Activated CD8-positive, alpha-beta T cell treated with anti-CD3 and anti-CD28 coated beads for 36 hours (primary cell): ENCODE results near the gene SUB1. TPM values are rescaled to one million over a fixed set of nuclear protein-coding genes. Genes with fewer than 3 reads are reported as not detected.
A peak's percentile ranks its signal among the peaks of the same experiment; 100 is the strongest.

Experiments used
- ATAC-seq: fragments of 200-7000 bp; cut with Tn5 transposase; one replicate; pipeline ENCODE4 v1.10.0; 2021; ENCODE audit warnings: mild to moderate bottlenecking, moderate library complexity
- CTCF ChIA-PET: fragments of 350-600 bp; sonication (Branson Sonifier 250); formaldehyde crosslinking; loops from one replicate; lab custom pipeline; 2021; ENCODE audit warnings: antibody characterized with exemption; lab: Charles Lee
- POLR2A ChIA-PET: fragments of 350-600 bp; sonication (Branson Sonifier 250); formaldehyde crosslinking; loops from one replicate; lab custom pipeline; 2021; ENCODE audit warnings: antibody characterized with exemption; lab: Charles Lee
- DNase-seq: peaks from one replicate; pipeline ENCODE4 v3.0.0-alpha.2; 2020
- H3K27ac Mint-ChIP-seq: one replicate; pipeline ENCODE4 v1.8.0; 2021; ENCODE audit warnings: mild to moderate bottlenecking, mixed read lengths
- H3K27me3 Mint-ChIP-seq: one replicate; pipeline ENCODE4 v1.8.0; 2021; ENCODE audit warnings: mixed read lengths
- H3K36me3 Mint-ChIP-seq: one replicate; pipeline ENCODE4 v1.8.0; 2021; ENCODE audit warnings: low read depth, mixed read lengths
- H3K4me1 Mint-ChIP-seq: one replicate; pipeline ENCODE4 v1.8.0; 2021; ENCODE audit warnings: low read depth, mixed read lengths
- H3K4me3 Mint-ChIP-seq: one replicate; pipeline ENCODE4 v1.8.0; 2021; ENCODE audit warnings: mild to moderate bottlenecking, moderate library complexity, mixed read lengths
- H3K9me3 Mint-ChIP-seq: one replicate; pipeline ENCODE4 v1.8.0; 2021; ENCODE audit warnings: mixed read lengths
- intact Hi-C: fragments of 100-400 bp; cut with micrococcal nuclease; formaldehyde crosslinking; loops from one replicate; pipeline ENCODE4 v1.10.0; 2022
- total RNA-seq, 2 experiments: library from RNA; stranded (reverse); gene quantifications; one replicate each; pipeline ENCODE4 v1.2.3, GENCODE V29; 2021
- TF ChIP-seq, protein P1 (sequence below): fragments of 200-600 bp; IDR thresholded peaks from one replicate; pipeline ENCODE4 v1.8.0; 2022; ENCODE audit warnings: antibody characterized with exemption, mild to moderate bottlenecking

The SUB1 gene
- total RNA-seq, 2 experiments from 2014 or later = 403 to 431 TPM

DNA sequence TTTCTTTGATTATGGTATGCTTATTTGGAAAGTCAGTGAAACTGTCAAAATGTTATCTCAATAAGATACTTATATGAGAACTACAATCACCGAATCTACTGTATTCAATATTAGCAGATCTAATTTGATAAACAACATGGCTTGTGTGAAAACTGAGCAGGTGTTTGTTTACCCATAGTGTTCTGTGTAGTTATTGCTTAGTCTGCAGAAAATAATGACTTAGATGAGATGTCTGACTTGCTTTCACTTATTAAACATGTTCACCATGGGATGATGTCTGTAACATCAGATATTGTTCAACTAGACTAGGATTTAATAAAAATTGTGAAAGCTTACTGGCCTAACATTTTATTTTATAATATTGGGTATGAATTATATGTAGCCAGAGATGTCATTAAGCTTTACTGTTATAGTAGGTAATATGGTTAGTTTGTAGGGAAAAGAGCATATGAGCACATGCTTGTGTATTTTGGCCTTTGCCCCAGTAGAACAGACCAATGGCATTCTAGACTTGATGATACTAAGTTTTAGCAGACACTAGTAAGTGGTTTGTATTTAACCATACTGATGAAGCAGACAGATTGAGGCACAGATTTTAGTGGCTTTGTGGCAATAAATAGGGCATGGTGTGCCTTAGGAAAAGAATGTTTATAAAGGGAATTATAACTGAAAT lies 16.4 kb downstream of the SUB1 start:
- DNase-seq = no peak
- no peaks in the 10 kb centered on the region for H3K9me3 Mint-ChIP-seq
- no peak overlapping the region for H3K4me3 Mint-ChIP-seq
- intact Hi-C loops = no loop called here
- ChIA-PET POLR2A (no interaction called here), CTCF (interaction anchor here (1.8 to 2.1 kb wide), 2 partner anchors 11 to 12 kb away, joined by 6 to 9 read pairs; no protein-coding TSS in a partner anchor)
- TF ChIP-seq, protein P1, sequence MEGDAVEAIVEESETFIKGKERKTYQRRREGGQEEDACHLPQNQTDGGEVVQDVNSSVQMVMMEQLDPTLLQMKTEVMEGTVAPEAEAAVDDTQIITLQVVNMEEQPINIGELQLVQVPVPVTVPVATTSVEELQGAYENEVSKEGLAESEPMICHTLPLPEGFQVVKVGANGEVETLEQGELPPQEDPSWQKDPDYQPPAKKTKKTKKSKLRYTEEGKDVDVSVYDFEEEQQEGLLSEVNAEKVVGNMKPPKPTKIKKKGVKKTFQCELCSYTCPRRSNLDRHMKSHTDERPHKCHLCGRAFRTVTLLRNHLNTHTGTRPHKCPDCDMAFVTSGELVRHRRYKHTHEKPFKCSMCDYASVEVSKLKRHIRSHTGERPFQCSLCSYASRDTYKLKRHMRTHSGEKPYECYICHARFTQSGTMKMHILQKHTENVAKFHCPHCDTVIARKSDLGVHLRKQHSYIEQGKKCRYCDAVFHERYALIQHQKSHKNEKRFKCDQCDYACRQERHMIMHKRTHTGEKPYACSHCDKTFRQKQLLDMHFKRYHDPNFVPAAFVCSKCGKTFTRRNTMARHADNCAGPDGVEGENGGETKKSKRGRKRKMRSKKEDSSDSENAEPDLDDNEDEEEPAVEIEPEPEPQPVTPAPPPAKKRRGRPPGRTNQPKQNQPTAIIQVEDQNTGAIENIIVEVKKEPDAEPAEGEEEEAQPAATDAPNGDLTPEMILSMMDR = no peak
- peaks cover 25% of the 10 kb centered on the region for H3K4me1 Mint-ChIP-seq
- H3K36me3 Mint-ChIP-seq = peaks cover 56% of the 10 kb centered on the region
- peak overlapping the region; percentile 70 for H3K27ac Mint-ChIP-seq
- ATAC-seq = no peak
- H3K27me3 Mint-ChIP-seq = no peaks in the 10 kb centered on the region

DNA sequence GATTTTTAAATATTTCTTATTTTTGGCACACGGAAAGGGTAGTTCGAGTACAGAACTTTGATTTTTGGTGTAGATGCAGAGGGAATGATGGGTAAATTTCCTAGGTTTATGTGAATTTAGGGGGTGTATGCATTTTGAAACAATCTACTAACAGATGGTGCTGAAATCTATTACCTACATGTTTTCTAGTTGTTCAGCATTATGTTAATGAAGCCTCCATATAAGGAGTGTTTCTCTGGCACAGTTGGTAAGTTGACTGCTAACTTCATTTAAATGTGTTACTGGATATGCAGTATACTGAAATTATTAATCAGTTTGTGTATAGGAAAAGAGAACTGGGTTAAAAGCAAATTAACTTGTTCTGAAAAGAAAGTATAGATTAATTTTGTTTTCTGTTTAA lies 17.5 kb downstream of the SUB1 start:
- ChIA-PET CTCF (interaction anchor here (2.1 kb wide), 1 partner anchor 10 kb away, joined by 6 read pairs; no protein-coding TSS in a partner anchor), POLR2A (no interaction called here)
- ATAC-seq = no peak
- Mint-ChIP-seq H3K4me1 (peaks cover 17% of the 10 kb centered on the region), H3K27me3 (no peaks in the 10 kb centered on the region), H3K9me3 (no peaks in the 10 kb centered on the region), H3K4me3 (no peak overlapping the region), H3K36me3 (peaks cover 48% of the 10 kb centered on the region), H3K27ac (peak overlapping the region; percentile 27)
- no peak for DNase-seq
- intact Hi-C loops = no loop called here
- TF ChIP-seq, protein P1 = no peak

DNA sequence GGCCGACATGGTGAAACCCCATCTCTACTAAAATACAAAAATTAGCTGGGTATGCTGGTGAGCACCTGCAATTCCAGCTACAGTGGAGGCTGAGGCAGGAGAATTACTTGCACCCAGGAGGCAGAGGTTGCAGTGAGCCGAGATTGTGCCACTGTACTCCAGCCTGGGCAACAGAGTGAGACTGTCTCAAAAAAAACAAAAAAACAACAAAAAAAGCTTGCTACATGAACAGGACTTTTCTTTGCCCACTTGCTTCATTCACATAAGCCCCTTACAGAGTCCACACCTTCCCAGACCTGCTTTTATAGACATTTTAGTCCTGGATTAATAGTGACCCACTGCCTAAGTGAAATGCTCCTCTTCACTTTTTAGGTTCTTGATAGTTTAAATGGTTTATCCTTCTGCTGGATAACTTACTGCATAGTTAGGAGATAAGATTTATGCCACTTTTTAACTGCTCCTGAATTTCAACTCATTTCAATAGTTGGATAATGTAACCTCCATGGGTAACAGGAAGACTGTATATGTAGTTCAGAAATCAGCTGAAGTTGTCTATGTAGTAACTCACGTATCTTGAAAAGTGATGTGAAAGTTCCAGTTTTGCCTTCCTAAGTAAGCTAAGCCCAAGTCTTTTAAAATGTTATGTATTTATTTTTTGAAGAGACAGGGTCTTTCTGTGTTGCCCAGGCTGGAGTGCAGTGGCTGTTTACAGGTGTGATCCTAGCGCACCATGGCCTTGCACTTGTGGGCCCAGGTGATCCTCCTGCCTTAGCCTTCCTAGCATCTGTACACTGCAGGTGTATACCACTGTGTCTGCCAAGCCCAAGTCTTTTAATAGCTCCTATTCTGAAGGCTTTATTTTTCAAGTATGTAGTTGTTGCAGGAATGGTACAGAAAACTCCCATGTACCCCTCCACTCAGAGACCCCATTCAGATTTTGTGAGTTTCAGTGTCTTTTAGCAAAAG lies 19.7 kb downstream of the SUB1 start:
- TF ChIP-seq, protein P1 = no peak
- no peaks in the 10 kb centered on the region for H3K27me3 Mint-ChIP-seq
- H3K27ac Mint-ChIP-seq = peak overlapping the region; percentile 27
- peaks cover 39% of the 10 kb centered on the region for H3K36me3 Mint-ChIP-seq
- POLR2A ChIA-PET = interaction anchor here (0.9 kb wide), 1 partner anchor 14 kb away, joined by 3 read pairs; no protein-coding TSS in a partner anchor
- CTCF ChIA-PET = interaction anchor here (1.3 to 1.8 kb wide), 2 partner anchors 15 to 115 kb away, joined by 7 to 8 read pairs; no protein-coding TSS in a partner anchor
- peaks cover 8% of the 10 kb centered on the region for H3K4me1 Mint-ChIP-seq
- ATAC-seq (no peak), DNase-seq (no peak)
- intact Hi-C loops = no loop called here
- no peaks in the 10 kb centered on the region for H3K9me3 Mint-ChIP-seq
- no peak overlapping the region for H3K4me3 Mint-ChIP-seq

DNA sequence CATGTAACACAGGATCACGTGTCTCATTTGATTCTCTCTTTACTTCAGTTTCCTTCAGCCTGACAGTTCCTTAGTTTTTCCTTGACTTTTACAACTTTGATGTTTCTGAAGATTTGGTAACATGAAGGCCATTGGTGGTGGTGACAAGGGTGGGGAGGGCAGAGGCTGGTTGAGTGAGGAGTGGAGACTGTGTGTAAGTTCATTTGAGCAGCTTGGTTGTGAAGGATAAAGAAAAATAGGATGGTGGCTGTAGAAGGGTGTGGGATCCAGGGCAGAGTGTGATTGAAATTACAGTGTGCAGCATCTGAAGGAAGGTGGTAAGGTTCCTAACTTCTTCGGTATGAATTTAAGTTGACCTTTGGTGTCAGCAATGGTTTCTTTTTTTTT lies 20.4 kb downstream of the SUB1 start:
- ChIA-PET CTCF (interaction anchor here (1.3 to 1.8 kb wide), 2 partner anchors 16 to 116 kb away, joined by 7 to 8 read pairs; no protein-coding TSS in a partner anchor), POLR2A (interaction anchor here (0.9 kb wide), 1 partner anchor 14 kb away, joined by 3 read pairs; no protein-coding TSS in a partner anchor)
- H3K27ac Mint-ChIP-seq = peak overlapping the region; percentile 27
- no peak overlapping the region for H3K4me3 Mint-ChIP-seq
- H3K9me3 Mint-ChIP-seq = no peaks in the 10 kb centered on the region
- no peak for ATAC-seq
- H3K4me1 Mint-ChIP-seq = peaks cover 6% of the 10 kb centered on the region
- peaks cover 34% of the 10 kb centered on the region for H3K36me3 Mint-ChIP-seq
- intact Hi-C loops = no loop called here
- DNase-seq = no peak
- TF ChIP-seq, protein P1 = no peak
- H3K27me3 Mint-ChIP-seq = no peaks in the 10 kb centered on the region
